OCI-LY3 (cell line): ENCODE measurements around the gene PRRT1.

Source experiments
- H2AFZ ChIP-seq: fragments of 200-600, 300-600 bp; shearing (Covaris generic); 2 replicates; pipeline ENCODE4 v1.6.0; 2014; ENCODE audit warnings: antibody characterized with exemption, low read depth, low read length
- H3K27ac ChIP-seq: fragments of 200-600, 300-600 bp; sonication (generic); 2 replicates; pipeline ENCODE4 v1.5.1; 2014; ENCODE audit warnings: mild to moderate bottlenecking, low read length, moderate library complexity, mixed read lengths
- H3K27me3 ChIP-seq: fragments of 200-600, 300-600 bp; sonication (generic); 2 replicates; pipeline ENCODE4 v1.6.1; 2014; ENCODE audit warnings: low read depth, low read length, mixed read lengths
- H3K36me3 ChIP-seq: fragments of 200-600, 300-600 bp; sonication (generic); replicated peaks from 2 replicates; pipeline ENCODE3; 2014; ENCODE audit warnings: low read depth, low read length, mixed read lengths
- H3K4me1 ChIP-seq: fragments of 300-600, 200-600 bp; sonication (generic); 2 replicates; pipeline ENCODE4 v1.6.1; 2014; ENCODE audit warnings: low read length, mixed read lengths
- H3K4me2 ChIP-seq: fragments of 200-600, 300-600 bp; sonication (generic); 2 replicates; pipeline ENCODE4 v1.6.1; 2014; ENCODE audit warnings: low read length, mixed read lengths
- H3K4me3 ChIP-seq: fragments of 300-600, 200-600 bp; sonication (generic); 2 replicates; pipeline ENCODE4 v1.5.1; 2014; ENCODE audit warnings: antibody characterized with exemption, mild to moderate bottlenecking, low read length, moderate library complexity
- H3K79me2 ChIP-seq: fragments of 300-600, 200-600 bp; shearing (Covaris generic); 2 replicates; pipeline ENCODE4 v1.6.1; 2014; ENCODE audit warnings: mild to moderate bottlenecking, low read length, mixed read lengths
- H3K9ac ChIP-seq: fragments of 300-600, 200-600 bp; shearing (Covaris generic); 2 replicates; pipeline ENCODE4 v1.6.0; 2014; ENCODE audit warnings: mild to moderate bottlenecking, low read length, moderate library complexity
- H3K9me3 ChIP-seq: fragments of 200-600, 300-600 bp; shearing (Covaris generic); 2 replicates; pipeline ENCODE4 v1.6.1; 2014; ENCODE audit warnings: low read length, mixed read lengths; ENCODE audit not compliant: insufficient read depth
- H4K20me1 ChIP-seq: fragments of 200-600, 300-600 bp; sonication (generic); 2 replicates; pipeline ENCODE4 v1.6.1; 2016; ENCODE audit warnings: low read length, mixed read lengths; ENCODE audit not compliant: insufficient read depth
- EZH2phosphoT487 ChIP-seq: fragments of 200-600 bp; shearing (Covaris generic); IDR thresholded peaks from 2 replicates; pipeline ENCODE4 v1.6.1; 2018; ENCODE audit warnings: antibody characterized with exemption, mixed run types, low read depth
- TF ChIP-seq, protein P1 (sequence below): fragments of 200-600, 300-600 bp; sonication (generic); IDR thresholded peaks from 2 replicates; pipeline ENCODE4 v1.5.1; 2014; ENCODE audit warnings: antibody characterized with exemption, low read length, low read depth

PRRT1 gene

GRCh38 chr6:32132110-32132509 lies 19.6 kb downstream of the PRRT1 start:
- Histone ChIP-seq H3K27ac (no peak overlapping the region), H3K27me3 (no peaks in the 10 kb centered on the region), H3K4me1 (peaks cover 14% of the 10 kb centered on the region), H2AFZ (no peak overlapping the region), H3K79me2 (peaks cover 16% of the 10 kb centered on the region), H3K9me3 (no peaks in the 10 kb centered on the region), H3K4me3 (no peak overlapping the region), H4K20me1 (no peaks in the 10 kb centered on the region), H3K9ac (no peak overlapping the region), H3K4me2 (no peak overlapping the region), H3K36me3 (no peaks in the 10 kb centered on the region)
- TF ChIP-seq EZH2phosphoT487: no peak

GRCh38 chr6:32131439-32131948 lies 20.2 kb downstream of the PRRT1 start:
- no peak overlapping the region for H3K4me2 ChIP-seq
- H3K9me3 ChIP-seq: no peaks in the 10 kb centered on the region
- peaks cover 18% of the 10 kb centered on the region for H3K4me1 ChIP-seq
- H3K27ac ChIP-seq: no peak overlapping the region
- no peaks in the 10 kb centered on the region for H4K20me1 ChIP-seq
- TF ChIP-seq, protein P1, sequence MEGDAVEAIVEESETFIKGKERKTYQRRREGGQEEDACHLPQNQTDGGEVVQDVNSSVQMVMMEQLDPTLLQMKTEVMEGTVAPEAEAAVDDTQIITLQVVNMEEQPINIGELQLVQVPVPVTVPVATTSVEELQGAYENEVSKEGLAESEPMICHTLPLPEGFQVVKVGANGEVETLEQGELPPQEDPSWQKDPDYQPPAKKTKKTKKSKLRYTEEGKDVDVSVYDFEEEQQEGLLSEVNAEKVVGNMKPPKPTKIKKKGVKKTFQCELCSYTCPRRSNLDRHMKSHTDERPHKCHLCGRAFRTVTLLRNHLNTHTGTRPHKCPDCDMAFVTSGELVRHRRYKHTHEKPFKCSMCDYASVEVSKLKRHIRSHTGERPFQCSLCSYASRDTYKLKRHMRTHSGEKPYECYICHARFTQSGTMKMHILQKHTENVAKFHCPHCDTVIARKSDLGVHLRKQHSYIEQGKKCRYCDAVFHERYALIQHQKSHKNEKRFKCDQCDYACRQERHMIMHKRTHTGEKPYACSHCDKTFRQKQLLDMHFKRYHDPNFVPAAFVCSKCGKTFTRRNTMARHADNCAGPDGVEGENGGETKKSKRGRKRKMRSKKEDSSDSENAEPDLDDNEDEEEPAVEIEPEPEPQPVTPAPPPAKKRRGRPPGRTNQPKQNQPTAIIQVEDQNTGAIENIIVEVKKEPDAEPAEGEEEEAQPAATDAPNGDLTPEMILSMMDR: no peak
- no peak for TF ChIP-seq EZH2phosphoT487
- H3K9ac ChIP-seq: no peak overlapping the region
- no peak overlapping the region for H2AFZ ChIP-seq
- H3K4me3 ChIP-seq: no peak overlapping the region
- H3K27me3 ChIP-seq: no peaks in the 10 kb centered on the region
- peaks cover 20% of the 10 kb centered on the region for H3K79me2 ChIP-seq
- H3K36me3 ChIP-seq: no peaks in the 10 kb centered on the region

GRCh38 chr6:32129297-32130088 lies 22.2 kb downstream of the PRRT1 start:
- no peaks in the 10 kb centered on the region for H3K27me3 ChIP-seq
- peaks cover 3% of the 10 kb centered on the region for H3K36me3 ChIP-seq
- H3K4me2 ChIP-seq: peak overlapping the region; percentile 92
- H2AFZ ChIP-seq: peak overlapping the region; percentile 74
- H3K27ac ChIP-seq: peak overlapping the region; percentile 62
- peaks cover 18% of the 10 kb centered on the region for H3K4me1 ChIP-seq
- no peaks in the 10 kb centered on the region for H4K20me1 ChIP-seq
- H3K4me3 ChIP-seq: peak overlapping the region; percentile 91
- TF ChIP-seq, protein P1: no peak
- H3K79me2 ChIP-seq: peaks cover 20% of the 10 kb centered on the region
- H3K9ac ChIP-seq: peak overlapping the region; percentile 80
- H3K9me3 ChIP-seq: no peaks in the 10 kb centered on the region

GRCh38 chr6:32128751-32129296 lies 22.9 kb downstream of the PRRT1 start:
- Histone ChIP-seq H3K27me3 (no peaks in the 10 kb centered on the region), H2AFZ (no peak overlapping the region), H3K4me2 (peak overlapping the region; percentile 92), H3K9ac (peak overlapping the region; percentile 80; the same call in 1 of the 2 replicates), H3K4me3 (peak overlapping the region; percentile 91), H3K9me3 (no peaks in the 10 kb centered on the region), H3K27ac (no peak overlapping the region), H3K4me1 (peaks cover 18% of the 10 kb centered on the region), H4K20me1 (no peaks in the 10 kb centered on the region), H3K36me3 (peaks cover 3% of the 10 kb centered on the region), H3K79me2 (peaks cover 20% of the 10 kb centered on the region)
- TF ChIP-seq, protein P1: no peak
- TF ChIP-seq EZH2phosphoT487: no peak
